Smooth muscle cell (in vitro differentiated cells): ENCODE data around the gene ESCO1. TPM values are rescaled to one million over a fixed set of nuclear protein-coding genes. Genes with fewer than 3 reads are reported as not detected.

Source experiments
- DNase-seq: peaks from one replicate; lab custom pipeline; 2025; ENCODE audit not compliant: unreplicated experiment; lab: John Stamatoyannopoulos, UW
- H2AFZ ChIP-seq: fragments of 200-600 bp; sonication (generic); 2 replicates; pipeline ENCODE4 v1.6.0; 2016; ENCODE audit warnings: antibody characterized with exemption, low read depth, mild to moderate bottlenecking
- H3F3A ChIP-seq: fragments of 200-600 bp; sonication (generic); 2 replicates; pipeline ENCODE4 v1.6.0; 2017; ENCODE audit warnings: antibody characterized with exemption, low read depth
- H3K27ac ChIP-seq: fragments of 200-600 bp; sonication (generic); 2 replicates; pipeline ENCODE4 v1.5.1; 2016; ENCODE audit warnings: low read depth, mild to moderate bottlenecking
- H3K27me3 ChIP-seq: fragments of 200-600 bp; sonication (generic); 2 replicates; pipeline ENCODE4 v1.6.1; 2016; ENCODE audit warnings: low read depth, mild to moderate bottlenecking
- H3K36me3 ChIP-seq: fragments of 200-600 bp; sonication (generic); 2 replicates; pipeline ENCODE4 v1.5.1; 2016; ENCODE audit warnings: low read depth
- H3K4me1 ChIP-seq: fragments of 200-600 bp; sonication (generic); 2 replicates; pipeline ENCODE4 v1.5.1; 2016; ENCODE audit warnings: low read depth
- H3K4me2 ChIP-seq: fragments of 200-600 bp; sonication (generic); 2 replicates; pipeline ENCODE4 v1.6.0; 2016; ENCODE audit warnings: mild to moderate bottlenecking
- H3K4me3 ChIP-seq: fragments of 200-600 bp; sonication (generic); 2 replicates; pipeline ENCODE4 v1.5.1; 2016; ENCODE audit warnings: mild to moderate bottlenecking
- H3K79me2 ChIP-seq: fragments of 200-600 bp; sonication (generic); 2 replicates; pipeline ENCODE4 v1.6.0; 2016; ENCODE audit warnings: low read depth, mild to moderate bottlenecking
- H3K9ac ChIP-seq: fragments of 200-600 bp; sonication (generic); 2 replicates; pipeline ENCODE4 v1.6.0; 2016; ENCODE audit warnings: low read depth
- H3K9me3 ChIP-seq: fragments of 200-600 bp; sonication (generic); replicated peaks from 2 replicates; pipeline ENCODE4 v1.5.1; 2016; ENCODE audit warnings: low read depth
- H4K20me1 ChIP-seq: fragments of 200-600 bp; sonication (generic); 2 replicates; pipeline ENCODE4 v1.6.0; 2016; ENCODE audit warnings: low read depth
- CTCF ChIP-seq: fragments of 200-600 bp; sonication (generic); IDR thresholded peaks from 2 replicates; pipeline ENCODE4 v1.5.1; 2017; ENCODE audit warnings: borderline replicate concordance, mild to moderate bottlenecking, antibody characterized with exemption; ENCODE audit not compliant: insufficient read depth, poor library complexity, severe bottlenecking
- WGBS: methylation state at CpG from one replicate; pipeline ENCODE4 v1.1.7; 2016; ENCODE audit warnings: low lambda C conversion rate; 5-methylcytosine and 5-hydroxymethylcytosine counted together
- polyA plus RNA-seq: library from polyadenylated mRNA; unstranded; fragments of >200 nt; fragmentation: Nextera tagmentation; extraction: Ambion mirVana; gene quantifications from 2 replicates; pipeline ENCODE4 v1.2.1, GENCODE V29; 2016
- total RNA-seq: library from RNA; depleted of rRNA; stranded (reverse); fragments of >200 nt; gene quantifications from 2 replicates; pipeline ENCODE4 v1.2.3, GENCODE V29; 2014

Gene ESCO1
- total and polyA plus RNA-seq, 2 experiments from 2014 or later: 10.1 to 21.4 TPM

- Histone ChIP-seq H3K79me2 (no peaks in the 10 kb centered on the region), H4K20me1 (no peaks in the 10 kb centered on the region), H3K4me1 (no peaks in the 10 kb centered on the region), H3K9ac (no peak overlapping the region), H3K4me2 (no peak overlapping the region), H3K27ac (no peak overlapping the region), H2AFZ (no peak overlapping the region), H3K9me3 (no peaks in the 10 kb centered on the region), H3F3A (no peaks in the 10 kb centered on the region), H3K27me3 (no peaks in the 10 kb centered on the region), H3K36me3 (no peaks in the 10 kb centered on the region), H3K4me3 (no peak overlapping the region)
- TF ChIP-seq CTCF: no peak
- no peak for DNase-seq
- 96% methylated on average over 15 of the region's 15 CpGs for WGBS
Measured at GRCh38 chr18:21489919-21490495, 110.5 kb downstream of the ESCO1 start.

GRCh38 chr18:21489119-21489750, 111.3 kb downstream of the ESCO1 start:
- no peaks in the 10 kb centered on the region for H3K9me3 ChIP-seq
- H3F3A ChIP-seq: no peaks in the 10 kb centered on the region
- H3K9ac ChIP-seq: no peak overlapping the region
- no peaks in the 10 kb centered on the region for H4K20me1 ChIP-seq
- 55% methylated on average over 6 of the region's 6 CpGs for WGBS
- H3K27ac ChIP-seq: no peak overlapping the region
- no peaks in the 10 kb centered on the region for H3K79me2 ChIP-seq
- H3K4me1 ChIP-seq: no peaks in the 10 kb centered on the region
- no peak overlapping the region for H3K4me2 ChIP-seq
- DNase-seq: no peak
- H2AFZ ChIP-seq: no peak overlapping the region
- no peaks in the 10 kb centered on the region for H3K27me3 ChIP-seq
- TF ChIP-seq CTCF: peak; percentile 55
- H3K36me3 ChIP-seq: no peaks in the 10 kb centered on the region
- no peak overlapping the region for H3K4me3 ChIP-seq

- DNase-seq: no peak
- no peaks in the 10 kb centered on the region for H3K79me2 ChIP-seq
- no peaks in the 10 kb centered on the region for H3K9me3 ChIP-seq
- H3K27ac ChIP-seq: no peak overlapping the region
- H4K20me1 ChIP-seq: no peaks in the 10 kb centered on the region
- H2AFZ ChIP-seq: no peak overlapping the region
- H3F3A ChIP-seq: no peaks in the 10 kb centered on the region
- no peaks in the 10 kb centered on the region for H3K4me1 ChIP-seq
- H3K9ac ChIP-seq: no peak overlapping the region
- 93% methylated on average over 3 of the region's 3 CpGs for WGBS
- H3K4me3 ChIP-seq: no peak overlapping the region
- H3K27me3 ChIP-seq: no peaks in the 10 kb centered on the region
- TF ChIP-seq CTCF: no peak
- H3K36me3 ChIP-seq: no peaks in the 10 kb centered on the region
- no peak overlapping the region for H3K4me2 ChIP-seq
Measured at GRCh38 chr18:21486905-21487437, 113.5 kb downstream of the ESCO1 start.
